ENCODE data around the gene MED23.

Gene MED23

GRCh38 chr6:131641554-131641953 is 13.5 kb upstream of the MED23 start:
- DNase-seq: no peak

- DNase-seq: no peak
Observed at GRCh38 chr6:131640576-131640975, 12.5 kb upstream of the MED23 start.

- no peak for DNase-seq
Observed at GRCh38 chr6:131640100-131640499, 12.1 kb upstream of the MED23 start.

- no peak for DNase-seq
Observed at GRCh38 chr6:131638013-131638412, 10.0 kb upstream of the MED23 start.

- no peak for DNase-seq
Observed at GRCh38 chr6:131636880-131637792, 9.1 kb upstream of the MED23 start, which contains the start of gene ENPP3. Gene ENPP3, plus strand, starts transcription at chr6:131637302. Its CDS starts 83 bp downstream, at chr6:131637385.

- no peak for DNase-seq
Observed at GRCh38 chr6:131635384-131636340, 7.6 kb upstream of the MED23 start.

- no peak for DNase-seq
Observed at GRCh38 chr6:131631625-131632289, 3.7 kb upstream of the MED23 start.

- DNase-seq: no peak
Observed at GRCh38 chr6:131629651-131630050, 1.6 kb upstream of the MED23 start.

- DNase-seq: no peak
Observed at GRCh38 chr6:131628726-131629125, 684 bp upstream of the MED23 start.

- no peak for DNase-seq
Observed at GRCh38 chr6:131615275-131615674, 12.8 kb downstream of the MED23 start.

- no peak for DNase-seq
Observed at GRCh38 chr6:131613296-131613925, 14.6 kb downstream of the MED23 start.

GRCh38 chr6:131602781-131603312 is 25.2 kb downstream of the MED23 start:
- DNase-seq: no peak

- no peak for DNase-seq
Observed at GRCh38 chr6:131600716-131601115, 27.3 kb downstream of the MED23 start.

GRCh38 chr6:131597446-131597845 is 30.6 kb downstream of the MED23 start:
- DNase-seq: no peak

- DNase-seq: no peak
Observed at GRCh38 chr6:131594074-131594473, 34.0 kb downstream of the MED23 start.

GRCh38 chr6:131592935-131593334 is 35.1 kb downstream of the MED23 start:
- DNase-seq: no peak

GRCh38 chr6:131588643-131589042 is 39.4 kb downstream of the MED23 start:
- DNase-seq: no peak

- no peak for DNase-seq
Observed at GRCh38 chr6:131587909-131588308, 40.1 kb downstream of the MED23 start.

- DNase-seq: no peak
Observed at GRCh38 chr6:131586543-131586942, 41.5 kb downstream of the MED23 start.

GRCh38 chr6:131581523-131581922 is 46.5 kb downstream of the MED23 start:
- DNase-seq: no peak

GRCh38 chr6:131575834-131576478 is 52.1 kb downstream of the MED23 start:
- no peak for DNase-seq

GRCh38 chr6:131574686-131575085 is 53.4 kb downstream of the MED23 start:
- DNase-seq: no peak
